ENCODE data around the gene ARAP2.

DNA sequence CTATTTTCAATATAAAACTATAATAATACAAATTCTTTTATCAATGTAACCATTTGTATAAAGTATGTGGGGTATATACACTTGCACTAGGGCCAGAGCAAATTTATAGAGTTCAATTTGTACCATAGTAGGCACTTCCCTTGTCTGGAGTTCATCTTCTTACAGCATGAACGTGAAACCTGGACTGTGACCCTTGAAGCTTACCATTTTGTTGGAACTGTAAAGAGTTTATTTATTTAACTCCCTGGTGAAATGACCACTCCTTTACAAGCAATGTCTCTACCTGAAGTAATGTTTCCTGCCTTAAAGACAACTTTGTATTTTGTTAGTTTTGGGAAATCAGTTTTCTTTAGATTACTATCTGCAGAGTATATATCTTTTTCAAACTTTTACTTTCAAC, 188.2 kb downstream of the ARAP2 start:
- no peak for TF ChIP-seq POLR2AphosphoS5 (IDR thresholded peaks at IDR 0.05; ENCODE audit: low read depth, low read length)
- TF ChIP-seq TAF1 (IDR thresholded peaks at IDR 0.05; ENCODE audit: borderline replicate concordance, low read depth, low read length), result no peak
- TF ChIP-seq POLR2A (IDR thresholded peaks at IDR 0.05; ENCODE audit: low read depth, low read length), result no peak
